Stomach (tissue), 9 donors: ENCODE measurements around the gene KCNQ4. TPM values are rescaled to one million over a fixed set of nuclear protein-coding genes. Genes with fewer than 3 reads are reported as not detected.

ENCODE experiments used
- DNase-seq, 2 donors: peaks; one replicate each; pipeline versions ENCODE4 v3.0.0 to v3.0.0-alpha.2; 2013 to 2019
- H3K27ac ChIP-seq, 5 donors: fragments of 200-600 bp in 4 of 5; sonication (generic) in 4 of 5; one replicate each; pipeline ENCODE4 v1.5.1; 2013 to 2019; ENCODE audit warnings: mild to moderate bottlenecking in 1 of 5, moderate library complexity in 1 of 5
- H3K27me3 ChIP-seq, 3 donors: fragments of 200-600 bp; sonication (generic); one replicate each; pipeline ENCODE4 v1.5.1; 2017 to 2019; ENCODE audit warnings: mixed run types in 1 of 3
- H3K36me3 ChIP-seq, 4 donors: fragments of 200-600 bp; sonication (generic); 1 replicate in 3 of 4; 2 replicates in 1 of 4; pipeline ENCODE4 v1.5.1; 2016 to 2019
- H3K4me1 ChIP-seq, 4 donors: fragments of 200-600 bp; sonication (generic); one replicate each; pipeline ENCODE4 v1.5.1; 2016 to 2019
- H3K4me3 ChIP-seq, 4 donors: fragments of 200-600 bp; sonication (generic) in 3 of 4; one replicate each; pipeline ENCODE4 v1.5.1; 2016 to 2019; ENCODE audit warnings: mild to moderate bottlenecking in 1 of 4
- H3K9me3 ChIP-seq, 4 donors: fragments of 200-600 bp; sonication (generic); one replicate each; pipeline ENCODE4 v1.5.1; 2016 to 2019
- EP300 ChIP-seq: sonication (generic); formaldehyde crosslinking; IDR thresholded peaks from one replicate; pipeline ENCODE4 v1.6.1; 2017; ENCODE audit warnings: antibody characterized with exemption
- POLR2A ChIP-seq, 4 donors: fragments of 450-650 bp; IDR thresholded peaks; one replicate each; pipeline ENCODE4 v1.6.1; 2016; ENCODE audit warnings: antibody characterized with exemption in 4 of 4, control low read depth in 2 of 4, mild to moderate bottlenecking in 1 of 4, moderate library complexity in 1 of 4
- POLR2AphosphoS5 ChIP-seq, 3 donors: sonication (generic); formaldehyde crosslinking; IDR thresholded peaks; one replicate each; pipeline ENCODE4 v1.6.1; 2016; ENCODE audit warnings: antibody characterized with exemption in 3 of 3
- WGBS, 5 donors: extraction: QIAGEN DNeasy Blood & Tissue Kit in 3 of 5; methylation state at CpG; one replicate each; pipeline versions ENCODE4 v1.1.5 to v1.1.7; 2013 to 2018; 5-methylcytosine and 5-hydroxymethylcytosine counted together
- intact Hi-C: fragments of 100-400 bp; cut with DNase I; formaldehyde crosslinking; loops from one replicate; pipeline ENCODE4 v1.15.1; 2023; ENCODE audit warnings: low total_unique reads
- polyA plus RNA-seq, 3 donors: library from polyadenylated mRNA; stranded (reverse); fragments of 200-250 nt; gene quantifications; one replicate each; pipeline ENCODE4 v1.2.3, GENCODE V29; 2013
- total RNA-seq, 5 donors: library from RNA; depleted of rRNA; stranded (reverse); fragments of >200 nt; gene quantifications; one replicate each; pipeline versions ENCODE4 v1.1.0 to v1.2.3, GENCODE V29; 2014 to 2016
- TF ChIP-seq, protein P1 (sequence below), 7 experiments: fragments of 450-650 bp in 4 of 7; fragments of 200-600 bp in 3 of 7; sonication (generic) in 3 of 7; IDR thresholded peaks; one replicate each; pipeline ENCODE4 v1.5.1; 2016 to 2019; ENCODE audit warnings: antibody characterized with exemption in 7 of 7, control low read depth in 2 of 7, mild to moderate bottlenecking in 1 of 7
- donor health status: healthy with polysubstance abuse.
- donor health status: Bipolar disorder and iron deficiency.
- donor health status: healthy.

The KCNQ4 gene
- total and polyA plus RNA-seq, 8 donors = 0.31 to 7.6 (median 0.58) TPM; not detected in 1

GRCh38 chr1:40844079-40844478 is 60.5 kb downstream of the KCNQ4 start:
- Histone ChIP-seq H3K27me3 (no peaks in the 10 kb centered on the region), H3K36me3 (peaks cover 0 to 7% (median 0%) of the 10 kb centered on the region in 4 donors), H3K27ac (no peak overlapping the region), H3K4me3 (no peak overlapping the region), H3K4me1 (peaks cover 0 to 7% (median 3%) of the 10 kb centered on the region in 4 donors), H3K9me3 (peaks cover 0 to 7% (median 0%) of the 10 kb centered on the region in 4 donors)
- intact Hi-C loops = loop anchor here (10.0 kb wide), 2 partner anchors 69 to 229 kb away; no protein-coding TSS in a partner anchor
- DNase-seq = no peak
- 76 to 85% (median 83%) methylated on average over 5 of the region's 5 CpGs for WGBS, 5 donors
- TF ChIP-seq, protein P1, sequence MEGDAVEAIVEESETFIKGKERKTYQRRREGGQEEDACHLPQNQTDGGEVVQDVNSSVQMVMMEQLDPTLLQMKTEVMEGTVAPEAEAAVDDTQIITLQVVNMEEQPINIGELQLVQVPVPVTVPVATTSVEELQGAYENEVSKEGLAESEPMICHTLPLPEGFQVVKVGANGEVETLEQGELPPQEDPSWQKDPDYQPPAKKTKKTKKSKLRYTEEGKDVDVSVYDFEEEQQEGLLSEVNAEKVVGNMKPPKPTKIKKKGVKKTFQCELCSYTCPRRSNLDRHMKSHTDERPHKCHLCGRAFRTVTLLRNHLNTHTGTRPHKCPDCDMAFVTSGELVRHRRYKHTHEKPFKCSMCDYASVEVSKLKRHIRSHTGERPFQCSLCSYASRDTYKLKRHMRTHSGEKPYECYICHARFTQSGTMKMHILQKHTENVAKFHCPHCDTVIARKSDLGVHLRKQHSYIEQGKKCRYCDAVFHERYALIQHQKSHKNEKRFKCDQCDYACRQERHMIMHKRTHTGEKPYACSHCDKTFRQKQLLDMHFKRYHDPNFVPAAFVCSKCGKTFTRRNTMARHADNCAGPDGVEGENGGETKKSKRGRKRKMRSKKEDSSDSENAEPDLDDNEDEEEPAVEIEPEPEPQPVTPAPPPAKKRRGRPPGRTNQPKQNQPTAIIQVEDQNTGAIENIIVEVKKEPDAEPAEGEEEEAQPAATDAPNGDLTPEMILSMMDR (IDR thresholded peaks at IDR 0.05) = no peak

- Histone ChIP-seq H3K4me1 (peaks cover 0 to 14% (median 8%) of the 10 kb centered on the region in 4 donors), H3K27ac (no peak overlapping the region), H3K27me3 (no peaks in the 10 kb centered on the region), H3K4me3 (no peak overlapping the region), H3K36me3 (no peaks in the 10 kb centered on the region), H3K9me3 (peaks cover 0 to 7% (median 0%) of the 10 kb centered on the region in 4 donors)
- DNase-seq = no peak
- no peak for TF ChIP-seq EP300
- no peak for TF ChIP-seq POLR2AphosphoS5 (IDR thresholded peaks at IDR 0.05)
- TF ChIP-seq POLR2A (IDR thresholded peaks at IDR 0.05) = no peak
- TF ChIP-seq, protein P1 (IDR thresholded peaks at IDR 0.05) = no peak
- intact Hi-C loops = loop anchor here (5.0 to 10.0 kb wide), 3 partner anchors 70 to 230 kb away; no protein-coding TSS in a partner anchor
- 60 to 77% (median 69%) methylated on average over 9 of the region's 9 CpGs for WGBS, 5 donors
These were observed 61.6 kb downstream of the KCNQ4 start for GRCh38 chr1:40844887-40845878.

- H3K36me3 ChIP-seq = no peaks in the 10 kb centered on the region
- no peaks in the 10 kb centered on the region for H3K27me3 ChIP-seq
- 91 to 100% (median 96%) methylated on average over 1 of the region's 1 CpG for WGBS, 5 donors
- H3K4me3 ChIP-seq = no peak overlapping the region
- no peak for TF ChIP-seq POLR2AphosphoS5 (IDR thresholded peaks at IDR 0.05)
- TF ChIP-seq, protein P1 (IDR thresholded peaks at IDR 0.05) = no peak
- intact Hi-C loops = loop anchor here (5.0 to 10.0 kb wide), 3 partner anchors 71 to 231 kb away; no protein-coding TSS in a partner anchor
- no peak overlapping the region for H3K27ac ChIP-seq
- DNase-seq = no peak
- H3K4me1 ChIP-seq = peaks cover 0 to 16% (median 8%) of the 10 kb centered on the region in 4 donors
- H3K9me3 ChIP-seq = peaks cover 0 to 7% (median 0%) of the 10 kb centered on the region in 4 donors
These were observed 62.3 kb downstream of the KCNQ4 start for GRCh38 chr1:40845895-40846294.

- intact Hi-C loops = loop anchor here (5.0 to 10.0 kb wide), 3 partner anchors 72 to 232 kb away; no protein-coding TSS in a partner anchor
- H3K36me3 ChIP-seq = no peaks in the 10 kb centered on the region
- peaks cover 0 to 7% (median 0%) of the 10 kb centered on the region in 4 donors for H3K9me3 ChIP-seq
- no peaks in the 10 kb centered on the region for H3K27me3 ChIP-seq
- no peak for DNase-seq
- WGBS, 5 donors = 66 to 83% (median 80%) methylated on average over 6 of the region's 6 CpGs
- H3K4me1 ChIP-seq = peaks cover 0 to 16% (median 8%) of the 10 kb centered on the region in 4 donors
- no peak overlapping the region for H3K4me3 ChIP-seq
- no peak overlapping the region for H3K27ac ChIP-seq
- TF ChIP-seq POLR2AphosphoS5 (IDR thresholded peaks at IDR 0.05) (no peak), EP300 (no peak), POLR2A (IDR thresholded peaks at IDR 0.05) (no peak)
- TF ChIP-seq, protein P1 (IDR thresholded peaks at IDR 0.05) = no peak
These were observed 63.6 kb downstream of the KCNQ4 start for GRCh38 chr1:40847023-40847745.
